IPS-20b (cell line): Measurements from ENCODE around the gene SLC9A3.

Experiments used
- H3K27ac ChIP-seq: one replicate; pipeline ENCODE4 v1.5.1; 2013; ENCODE audit warnings: low read length
- H3K27me3 ChIP-seq: 2 replicates; pipeline ENCODE4 v1.6.1; 2013; ENCODE audit warnings: mild to moderate bottlenecking, low read length, inconsistent platforms; ENCODE audit not compliant: insufficient read depth
- H3K36me3 ChIP-seq: 2 replicates; pipeline ENCODE4 v1.6.1; 2013; ENCODE audit warnings: low read depth, mild to moderate bottlenecking, inconsistent platforms, low read length, moderate library complexity; ENCODE audit not compliant: insufficient read depth
- H3K4me1 ChIP-seq: 2 replicates; pipeline ENCODE4 v1.6.1; 2013; ENCODE audit warnings: mild to moderate bottlenecking, control low read depth, inconsistent platforms, low read length, moderate library complexity; ENCODE audit not compliant: insufficient read depth
- H3K4me3 ChIP-seq: 2 replicates; pipeline ENCODE4 v1.5.1; 2013; ENCODE audit warnings: mild to moderate bottlenecking, low read length, inconsistent platforms
- H3K9ac ChIP-seq: 2 replicates; pipeline ENCODE4 v1.6.1; 2013; ENCODE audit warnings: low read depth, mild to moderate bottlenecking, inconsistent platforms, low read length, moderate library complexity
- H3K9me3 ChIP-seq: 2 replicates; pipeline ENCODE4 v1.6.1; 2013; ENCODE audit warnings: mild to moderate bottlenecking, low read depth, low read length, inconsistent platforms; ENCODE audit not compliant: insufficient read depth

The SLC9A3 gene

GRCh38 chr5:463952-464351, 60.3 kb downstream of the SLC9A3 start:
- no peaks in the 10 kb centered on the region for H3K9me3 ChIP-seq
- H3K4me3 ChIP-seq: no peak overlapping the region
- no peaks in the 10 kb centered on the region for H3K27me3 ChIP-seq
- H3K27ac ChIP-seq: no peak overlapping the region
- no peak overlapping the region for H3K9ac ChIP-seq
- no peaks in the 10 kb centered on the region for H3K4me1 ChIP-seq
- peaks cover 37% of the 10 kb centered on the region for H3K36me3 ChIP-seq

- Histone ChIP-seq H3K9ac (no peak overlapping the region), H3K27me3 (no peaks in the 10 kb centered on the region), H3K4me3 (no peak overlapping the region), H3K27ac (no peak overlapping the region), H3K36me3 (peaks cover 42% of the 10 kb centered on the region), H3K4me1 (no peaks in the 10 kb centered on the region), H3K9me3 (no peaks in the 10 kb centered on the region)
Observed at GRCh38 chr5:463301-463700, 60.9 kb downstream of the SLC9A3 start.

- Histone ChIP-seq H3K36me3 (peaks cover 54% of the 10 kb centered on the region), H3K4me1 (no peaks in the 10 kb centered on the region)
Observed at GRCh38 chr5:462051-462481, 62.2 kb downstream of the SLC9A3 start.

GRCh38 chr5:460273-460625, 64.0 kb downstream of the SLC9A3 start:
- H3K9me3 ChIP-seq: no peaks in the 10 kb centered on the region
- H3K4me1 ChIP-seq: no peaks in the 10 kb centered on the region
- H3K27me3 ChIP-seq: no peaks in the 10 kb centered on the region
- no peak overlapping the region for H3K4me3 ChIP-seq
- no peak overlapping the region for H3K27ac ChIP-seq
- no peak overlapping the region for H3K9ac ChIP-seq
- peaks cover 65% of the 10 kb centered on the region for H3K36me3 ChIP-seq

More at GRCh38 chr5:462051-462481, 62.2 kb downstream of the SLC9A3 start:
- H3K27ac ChIP-seq: no peak overlapping the region
- H3K27me3 ChIP-seq: no peaks in the 10 kb centered on the region
- H3K9me3 ChIP-seq: no peaks in the 10 kb centered on the region
- no peak overlapping the region for H3K9ac ChIP-seq
- no peak overlapping the region for H3K4me3 ChIP-seq

GRCh38 chr5:459562-460272, 64.5 kb downstream of the SLC9A3 start:
- H3K27me3 ChIP-seq: no peaks in the 10 kb centered on the region
- H3K27ac ChIP-seq: no peak overlapping the region
- peaks cover 70% of the 10 kb centered on the region for H3K36me3 ChIP-seq
- no peaks in the 10 kb centered on the region; the same call in 1 of the 2 replicates for H3K4me1 ChIP-seq
- no peak overlapping the region for H3K4me3 ChIP-seq
- H3K9ac ChIP-seq: no peak overlapping the region
- H3K9me3 ChIP-seq: no peaks in the 10 kb centered on the region

GRCh38 chr5:458547-459353, 65.5 kb downstream of the SLC9A3 start:
- no peak overlapping the region for H3K9ac ChIP-seq
- H3K9me3 ChIP-seq: no peaks in the 10 kb centered on the region
- H3K4me1 ChIP-seq: no peaks in the 10 kb centered on the region; the same call in 1 of the 2 replicates
- H3K27me3 ChIP-seq: no peaks in the 10 kb centered on the region
- no peak overlapping the region for H3K27ac ChIP-seq
- H3K4me3 ChIP-seq: no peak overlapping the region
- peaks cover 71% of the 10 kb centered on the region for H3K36me3 ChIP-seq

- no peak overlapping the region for H3K27ac ChIP-seq
- H3K36me3 ChIP-seq: peaks cover 71% of the 10 kb centered on the region
- no peak overlapping the region for H3K9ac ChIP-seq
- H3K9me3 ChIP-seq: no peaks in the 10 kb centered on the region
- no peaks in the 10 kb centered on the region; the same call in 1 of the 2 replicates for H3K4me1 ChIP-seq
- H3K27me3 ChIP-seq: no peaks in the 10 kb centered on the region
- no peak overlapping the region for H3K4me3 ChIP-seq
Observed at GRCh38 chr5:457195-457961, 66.9 kb downstream of the SLC9A3 start.

- Histone ChIP-seq H3K9ac (no peak overlapping the region), H3K36me3 (peaks cover 72% of the 10 kb centered on the region), H3K27me3 (no peaks in the 10 kb centered on the region), H3K27ac (no peak overlapping the region), H3K9me3 (peaks cover 7% of the 10 kb centered on the region; the same call in 1 of the 2 replicates), H3K4me1 (no peaks in the 10 kb centered on the region; the same call in 1 of the 2 replicates), H3K4me3 (no peak overlapping the region)
Observed at GRCh38 chr5:456351-457194, 67.7 kb downstream of the SLC9A3 start.

- Histone ChIP-seq H3K9me3 (peaks cover 8% of the 10 kb centered on the region; the same call in 1 of the 2 replicates), H3K4me1 (no peaks in the 10 kb centered on the region; the same call in 1 of the 2 replicates), H3K36me3 (peaks cover 79% of the 10 kb centered on the region), H3K4me3 (no peak overlapping the region), H3K9ac (no peak overlapping the region), H3K27me3 (no peaks in the 10 kb centered on the region), H3K27ac (no peak overlapping the region)
Observed at GRCh38 chr5:455806-456205, 68.4 kb downstream of the SLC9A3 start.

- Histone ChIP-seq H3K4me1 (no peaks in the 10 kb centered on the region; the same call in 1 of the 2 replicates), H3K9ac (no peak overlapping the region), H3K9me3 (peaks cover 8% of the 10 kb centered on the region; the same call in 1 of the 2 replicates), H3K36me3 (peaks cover 82% of the 10 kb centered on the region), H3K27me3 (no peaks in the 10 kb centered on the region), H3K27ac (peak overlapping the region; percentile 46), H3K4me3 (no peak overlapping the region)
Observed at GRCh38 chr5:454936-455335, 69.3 kb downstream of the SLC9A3 start.
